ENCODE data around the gene PSMC5. TPM values are rescaled to one million over a fixed set of nuclear protein-coding genes. Genes with fewer than 3 reads are reported as not detected.

PSMC5 gene
- total RNA-seq, 1 experiment from 2014 or later, result 183 TPM

DNA sequence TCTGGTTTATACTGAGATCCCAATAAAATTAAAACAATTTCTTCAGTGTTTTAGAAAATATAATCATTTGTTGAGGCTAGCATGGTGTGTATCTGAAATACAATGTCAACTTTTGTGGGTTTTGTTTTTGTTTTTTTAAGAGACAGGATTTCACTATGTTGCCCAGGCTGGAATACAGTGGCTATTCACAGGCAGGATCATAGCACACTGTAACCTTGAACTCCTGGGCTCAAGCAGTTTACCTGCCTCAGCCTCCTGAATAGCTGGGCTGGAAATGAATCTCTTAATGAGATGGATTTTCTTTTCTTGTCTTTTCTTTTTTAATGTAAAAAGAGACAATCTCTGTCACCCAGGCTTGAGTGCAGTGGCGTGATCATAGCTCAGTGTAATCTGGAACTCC is 41.1 kb upstream of the PSMC5 start:
- Histone ChIP-seq H3K4me1 (ENCODE audit: insufficient read depth, low read length) (no peaks in the 10 kb centered on the region), H3K14ac (ENCODE audit: insufficient read depth, low read length) (no peak overlapping the region), H3K56ac (ENCODE audit: insufficient read length, low read depth, low read length) (no peak overlapping the region), H2BK15ac (ENCODE audit: low read depth, low read length) (no peak overlapping the region), H2BK20ac (ENCODE audit: low read depth, low read length, poor library complexity, severe bottlenecking) (no peak overlapping the region), H3K9ac (ENCODE audit: extremely low read depth, insufficient read length, low read length) (no peak overlapping the region), H3K4me2 (ENCODE audit: insufficient read depth, insufficient read length, low read length) (no peak overlapping the region), H3T11ph (ENCODE audit: low read length) (no peak overlapping the region), H3K79me1 (ENCODE audit: insufficient read depth, low read depth, low read length, poor library complexity, severe bottlenecking) (peaks cover 9% of the 10 kb centered on the region), H3K4ac (ENCODE audit: low read depth, low read length) (no peak overlapping the region), H2BK5ac (ENCODE audit: insufficient read length, low read length) (no peak overlapping the region), H4K20me1 (ENCODE audit: control insufficient read depth, insufficient read depth, insufficient read length) (peaks cover 2% of the 10 kb centered on the region), H3K18ac (ENCODE audit: insufficient read length, low read depth, low read length) (no peak overlapping the region), H2AFZ (ENCODE audit: low read length) (no peak overlapping the region), H4K8ac (replicated peaks; ENCODE audit: insufficient read length, low read depth, low read length) (no peak overlapping the region), H2AK5ac (ENCODE audit: insufficient read length, low read length) (no peak overlapping the region), H3K27me3 (ENCODE audit: insufficient read depth, low read length) (no peaks in the 10 kb centered on the region), H3K79me2 (ENCODE audit: insufficient read depth, low read length) (peaks cover 24% of the 10 kb centered on the region), H3K23me2 (ENCODE audit: insufficient read length, low read depth, low read length, poor library complexity, severe bottlenecking) (no peaks in the 10 kb centered on the region), H4K5ac (ENCODE audit: insufficient read length, low read depth, low read length) (no peak overlapping the region), H3K9me3 (ENCODE audit: control insufficient read depth, low read depth, low read length) (no peaks in the 10 kb centered on the region), H3K23ac (ENCODE audit: insufficient read length, low read depth, low read length) (no peak overlapping the region), H3K27ac (ENCODE audit: insufficient read length, low read depth, low read length) (no peak overlapping the region), H4K91ac (ENCODE audit: insufficient read length, low read depth, low read length) (no peak overlapping the region), H2BK120ac (ENCODE audit: low read depth, low read length, poor library complexity, severe bottlenecking) (no peak overlapping the region), H2BK12ac (ENCODE audit: insufficient read length, low read depth, low read length) (no peak overlapping the region)
- Mint-ChIP-seq H3K27me3 (ENCODE audit: low read depth) (no peaks in the 10 kb centered on the region), H3K9me3 (no peaks in the 10 kb centered on the region), H3K27ac (no peak overlapping the region), H3K4me3 (no peak overlapping the region), H3K4me1 (0 out of 4 replicates have a peak, but pooled peaks cover 0 to 2% of the 10 kb centered on the region in 2 experiments), H3K36me3 (ENCODE audit: insufficient read depth in 1 of 3, low read depth in 3 of 3) (peaks cover 12 to 58% (median 31%) of the 10 kb centered on the region in 3 experiments; a peak in 6 of 7 replicates)
- TF ChIP-seq, protein P1, sequence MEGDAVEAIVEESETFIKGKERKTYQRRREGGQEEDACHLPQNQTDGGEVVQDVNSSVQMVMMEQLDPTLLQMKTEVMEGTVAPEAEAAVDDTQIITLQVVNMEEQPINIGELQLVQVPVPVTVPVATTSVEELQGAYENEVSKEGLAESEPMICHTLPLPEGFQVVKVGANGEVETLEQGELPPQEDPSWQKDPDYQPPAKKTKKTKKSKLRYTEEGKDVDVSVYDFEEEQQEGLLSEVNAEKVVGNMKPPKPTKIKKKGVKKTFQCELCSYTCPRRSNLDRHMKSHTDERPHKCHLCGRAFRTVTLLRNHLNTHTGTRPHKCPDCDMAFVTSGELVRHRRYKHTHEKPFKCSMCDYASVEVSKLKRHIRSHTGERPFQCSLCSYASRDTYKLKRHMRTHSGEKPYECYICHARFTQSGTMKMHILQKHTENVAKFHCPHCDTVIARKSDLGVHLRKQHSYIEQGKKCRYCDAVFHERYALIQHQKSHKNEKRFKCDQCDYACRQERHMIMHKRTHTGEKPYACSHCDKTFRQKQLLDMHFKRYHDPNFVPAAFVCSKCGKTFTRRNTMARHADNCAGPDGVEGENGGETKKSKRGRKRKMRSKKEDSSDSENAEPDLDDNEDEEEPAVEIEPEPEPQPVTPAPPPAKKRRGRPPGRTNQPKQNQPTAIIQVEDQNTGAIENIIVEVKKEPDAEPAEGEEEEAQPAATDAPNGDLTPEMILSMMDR (conservative IDR thresholded peaks at IDR 0.05), result no peak
- no peak for DNase-seq
- no CpG with 5 or more reads among the region's 1 CpG for WGBS (ENCODE audit: extremely low coverage, insufficient read length, low lambda C conversion rate)

All from H9 (cell line).